ENCODE measurements around the gene CTXND1. TPM values are rescaled to one million over a fixed set of nuclear protein-coding genes. Genes with fewer than 3 reads are reported as not detected.

Gene CTXND1
- total and polyA plus RNA-seq, 2 of the 13 experiments (the other 11 are each of a cell fraction or from before 2014, with no cell fraction given): 1.2 to 2.1 TPM

DNA sequence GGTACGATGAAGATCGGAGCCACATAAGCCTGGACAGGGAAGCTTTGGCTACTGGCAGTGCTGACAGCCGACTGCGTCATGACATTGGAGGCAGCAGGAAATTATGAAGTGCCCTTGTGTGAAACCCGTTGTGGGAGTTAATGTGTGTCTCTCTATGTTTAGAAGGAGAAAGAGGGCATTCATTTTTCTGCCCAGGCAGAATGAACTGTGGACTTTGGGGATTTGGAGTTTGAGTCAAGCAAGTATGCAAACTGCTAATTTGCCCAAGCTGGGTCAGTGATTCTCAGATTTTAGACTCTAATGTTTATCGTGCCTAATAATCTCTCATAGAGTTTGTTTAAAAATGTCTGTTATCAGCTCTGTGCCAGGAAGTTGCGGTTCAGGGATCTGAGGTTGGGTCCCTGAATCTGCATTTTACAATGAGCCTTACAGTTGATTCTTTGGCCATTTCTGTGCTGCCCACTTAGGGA is 5.6 kb downstream of the CTXND1 start:
- in situ Hi-C loops (cut with HindIII; ENCODE audit: extremely low pct_ligation_motif_present, low pct_unique_long_range_greater_than_20kb): loop anchor here (5.0 kb wide), 1 partner anchor 61 kb away; no protein-coding TSS in a partner anchor
- ChIA-PET POLR2A (no interaction called here), CTCF (ENCODE audit: low intra/inter-chr PET ratio, low total read pairs) (no interaction called here)
- 0% methylated on average over 7 of the region's 7 CpGs for WGBS (ENCODE audit: low lambda C conversion rate)
- no peaks in the 10 kb centered on the region for H4K20me1 ChIP-seq (ENCODE audit: insufficient read depth, low read length)
- intact Hi-C loops (cut with micrococcal nuclease; ENCODE audit: unreplicated experiment): no loop called here
- FAIRE-seq (peak; percentile 76), ATAC-seq (peak; percentile 67), DNase-seq (ENCODE audit: low spot score) (peak; percentile 89)
- peak overlapping the region; percentile 48 for H3K9ac ChIP-seq (ENCODE audit: insufficient read depth, low read depth, low read length)
- H3K27me3 ChIP-seq (ENCODE audit: control insufficient read depth in 1 of 2, insufficient read depth in 2 of 2, low read length in 2 of 2): peaks cover 3 to 12% of the 10 kb centered on the region in 2 experiments; a peak in 3 of 5 replicates
- no peaks in the 10 kb centered on the region for H3K36me3 ChIP-seq (replicated peaks in 1 of 2; ENCODE audit: control insufficient read depth in 1 of 2, insufficient read depth in 2 of 2, low read length in 2 of 2)
- no peak overlapping the region for H2AFZ ChIP-seq (ENCODE audit: low read length)
- H3K4me3 ChIP-seq (replicated peaks in 1 of 3; ENCODE audit: insufficient read depth in 1 of 3, low read depth in 2 of 3, low read length in 3 of 3): peak overlapping the region; percentile 2 to 47 (median 32); a peak in 4 of 6 replicates
- BruUV-seq (replicated peaks): no TSS peak
- H3K9me3 ChIP-seq (ENCODE audit: low read length): no peaks in the 10 kb centered on the region
- no peaks in the 10 kb centered on the region for H3K79me2 ChIP-seq (ENCODE audit: insufficient read depth, low read length)
- H3K27ac ChIP-seq (ENCODE audit: extremely low read length, insufficient read depth, low read length): peak overlapping the region; percentile 65
- H3K4me1 ChIP-seq (ENCODE audit: insufficient read depth, low read length): peaks cover 83% of the 10 kb centered on the region
- H3K4me2 ChIP-seq (ENCODE audit: low read depth, low read length): peak overlapping the region; percentile 79
- TF ChIP-seq, protein P1, sequence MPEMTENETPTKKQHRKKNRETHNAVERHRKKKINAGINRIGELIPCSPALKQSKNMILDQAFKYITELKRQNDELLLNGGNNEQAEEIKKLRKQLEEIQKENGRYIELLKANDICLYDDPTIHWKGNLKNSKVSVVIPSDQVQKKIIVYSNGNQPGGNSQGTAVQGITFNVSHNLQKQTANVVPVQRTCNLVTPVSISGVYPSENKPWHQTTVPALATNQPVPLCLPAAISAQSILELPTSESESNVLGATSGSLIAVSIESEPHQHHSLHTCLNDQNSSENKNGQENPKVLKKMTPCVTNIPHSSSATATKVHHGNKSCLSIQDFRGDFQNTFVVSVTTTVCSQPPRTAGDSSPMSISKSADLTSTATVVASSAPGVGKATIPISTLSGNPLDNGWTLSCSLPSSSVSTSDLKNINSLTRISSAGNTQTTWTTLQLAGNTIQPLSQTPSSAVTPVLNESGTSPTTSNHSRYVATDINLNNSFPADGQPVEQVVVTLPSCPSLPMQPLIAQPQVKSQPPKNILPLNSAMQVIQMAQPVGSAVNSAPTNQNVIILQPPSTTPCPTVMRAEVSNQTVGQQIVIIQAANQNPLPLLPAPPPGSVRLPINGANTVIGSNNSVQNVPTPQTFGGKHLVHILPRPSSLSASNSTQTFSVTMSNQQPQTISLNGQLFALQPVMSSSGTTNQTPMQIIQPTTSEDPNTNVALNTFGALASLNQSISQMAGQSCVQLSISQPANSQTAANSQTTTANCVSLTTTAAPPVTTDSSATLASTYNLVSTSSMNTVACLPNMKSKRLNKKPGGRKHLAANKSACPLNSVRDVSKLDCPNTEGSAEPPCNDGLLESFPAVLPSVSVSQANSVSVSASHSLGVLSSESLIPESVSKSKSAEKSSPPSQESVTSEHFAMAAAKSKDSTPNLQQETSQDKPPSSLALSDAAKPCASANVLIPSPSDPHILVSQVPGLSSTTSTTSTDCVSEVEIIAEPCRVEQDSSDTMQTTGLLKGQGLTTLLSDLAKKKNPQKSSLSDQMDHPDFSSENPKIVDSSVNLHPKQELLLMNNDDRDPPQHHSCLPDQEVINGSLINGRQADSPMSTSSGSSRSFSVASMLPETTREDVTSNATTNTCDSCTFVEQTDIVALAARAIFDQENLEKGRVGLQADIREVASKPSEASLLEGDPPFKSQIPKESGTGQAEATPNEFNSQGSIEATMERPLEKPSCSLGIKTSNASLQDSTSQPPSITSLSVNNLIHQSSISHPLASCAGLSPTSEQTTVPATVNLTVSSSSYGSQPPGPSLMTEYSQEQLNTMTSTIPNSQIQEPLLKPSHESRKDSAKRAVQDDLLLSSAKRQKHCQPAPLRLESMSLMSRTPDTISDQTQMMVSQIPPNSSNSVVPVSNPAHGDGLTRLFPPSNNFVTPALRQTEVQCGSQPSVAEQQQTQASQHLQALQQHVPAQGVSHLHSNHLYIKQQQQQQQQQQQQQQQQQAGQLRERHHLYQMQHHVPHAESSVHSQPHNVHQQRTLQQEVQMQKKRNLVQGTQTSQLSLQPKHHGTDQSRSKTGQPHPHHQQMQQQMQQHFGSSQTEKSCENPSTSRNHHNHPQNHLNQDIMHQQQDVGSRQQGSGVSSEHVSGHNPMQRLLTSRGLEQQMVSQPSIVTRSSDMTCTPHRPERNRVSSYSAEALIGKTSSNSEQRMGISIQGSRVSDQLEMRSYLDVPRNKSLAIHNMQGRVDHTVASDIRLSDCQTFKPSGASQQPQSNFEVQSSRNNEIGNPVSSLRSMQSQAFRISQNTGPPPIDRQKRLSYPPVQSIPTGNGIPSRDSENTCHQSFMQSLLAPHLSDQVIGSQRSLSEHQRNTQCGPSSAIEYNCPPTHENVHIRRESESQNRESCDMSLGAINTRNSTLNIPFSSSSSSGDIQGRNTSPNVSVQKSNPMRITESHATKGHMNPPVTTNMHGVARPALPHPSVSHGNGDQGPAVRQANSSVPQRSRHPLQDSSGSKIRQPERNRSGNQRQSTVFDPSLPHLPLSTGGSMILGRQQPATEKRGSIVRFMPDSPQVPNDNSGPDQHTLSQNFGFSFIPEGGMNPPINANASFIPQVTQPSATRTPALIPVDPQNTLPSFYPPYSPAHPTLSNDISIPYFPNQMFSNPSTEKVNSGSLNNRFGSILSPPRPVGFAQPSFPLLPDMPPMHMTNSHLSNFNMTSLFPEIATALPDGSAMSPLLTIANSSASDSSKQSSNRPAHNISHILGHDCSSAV (CRISPR knock-in tag; IDR thresholded peaks at IDR 0.05; ENCODE audit: borderline replicate concordance): no peak
- TF ChIP-seq RBFOX2 (IDR thresholded peaks at IDR 0.05; ENCODE audit: low read depth, low read length) (no peak), TCF7 (IDR thresholded peaks at IDR 0.05; ENCODE audit: low read depth) (0 out of 2 replicates have a peak, but pooled peaks have one; percentile 28), POLR2A (IDR thresholded peaks at IDR 0.05; ENCODE audit: insufficient read depth in 1 of 2, low read depth in 2 of 2, low read length in 2 of 2) (0 out of 4 replicates have a peak, but pooled peaks of 1 of the 2 experiments have one; percentile 34), ELF3 (CRISPR knock-in tag; IDR thresholded peaks at IDR 0.05) (0 out of 2 replicates have a peak, but pooled peaks have one; percentile 14), XBP1 (CRISPR knock-in tag; IDR thresholded peaks at IDR 0.05) (no peak), HNF4A (CRISPR knock-in tag; IDR thresholded peaks at IDR 0.05) (peak; percentile 73), REL (CRISPR knock-in tag; conservative IDR thresholded peaks at IDR 0.05) (no peak)
- TF ChIP-seq, protein P2, sequence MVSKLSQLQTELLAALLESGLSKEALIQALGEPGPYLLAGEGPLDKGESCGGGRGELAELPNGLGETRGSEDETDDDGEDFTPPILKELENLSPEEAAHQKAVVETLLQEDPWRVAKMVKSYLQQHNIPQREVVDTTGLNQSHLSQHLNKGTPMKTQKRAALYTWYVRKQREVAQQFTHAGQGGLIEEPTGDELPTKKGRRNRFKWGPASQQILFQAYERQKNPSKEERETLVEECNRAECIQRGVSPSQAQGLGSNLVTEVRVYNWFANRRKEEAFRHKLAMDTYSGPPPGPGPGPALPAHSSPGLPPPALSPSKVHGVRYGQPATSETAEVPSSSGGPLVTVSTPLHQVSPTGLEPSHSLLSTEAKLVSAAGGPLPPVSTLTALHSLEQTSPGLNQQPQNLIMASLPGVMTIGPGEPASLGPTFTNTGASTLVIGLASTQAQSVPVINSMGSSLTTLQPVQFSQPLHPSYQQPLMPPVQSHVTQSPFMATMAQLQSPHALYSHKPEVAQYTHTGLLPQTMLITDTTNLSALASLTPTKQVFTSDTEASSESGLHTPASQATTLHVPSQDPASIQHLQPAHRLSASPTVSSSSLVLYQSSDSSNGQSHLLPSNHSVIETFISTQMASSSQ (IDR thresholded peaks at IDR 0.05; ENCODE audit: low read depth): peak; percentile 15; the same call in 1 of the 2 replicates
- TF ChIP-seq, protein P2 (CRISPR knock-in tag; IDR thresholded peaks at IDR 0.05; ENCODE audit: borderline replicate concordance): no peak
- TF ChIP-seq, protein P3, sequence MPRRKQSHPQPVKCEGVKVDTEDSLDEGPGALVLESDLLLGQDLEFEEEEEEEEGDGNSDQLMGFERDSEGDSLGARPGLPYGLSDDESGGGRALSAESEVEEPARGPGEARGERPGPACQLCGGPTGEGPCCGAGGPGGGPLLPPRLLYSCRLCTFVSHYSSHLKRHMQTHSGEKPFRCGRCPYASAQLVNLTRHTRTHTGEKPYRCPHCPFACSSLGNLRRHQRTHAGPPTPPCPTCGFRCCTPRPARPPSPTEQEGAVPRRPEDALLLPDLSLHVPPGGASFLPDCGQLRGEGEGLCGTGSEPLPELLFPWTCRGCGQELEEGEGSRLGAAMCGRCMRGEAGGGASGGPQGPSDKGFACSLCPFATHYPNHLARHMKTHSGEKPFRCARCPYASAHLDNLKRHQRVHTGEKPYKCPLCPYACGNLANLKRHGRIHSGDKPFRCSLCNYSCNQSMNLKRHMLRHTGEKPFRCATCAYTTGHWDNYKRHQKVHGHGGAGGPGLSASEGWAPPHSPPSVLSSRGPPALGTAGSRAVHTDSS (CRISPR knock-in tag; conservative IDR thresholded peaks at IDR 0.05): no peak

Measured in HepG2 (cell line).